GM19468 (cell line): ENCODE results near the gene ADAMTS8.

Experiments used
- ATAC-seq: cut with Tn5 transposase; IDR thresholded peaks from one replicate; pipeline ENCODE4 v1.9.1; 2021; ENCODE audit warnings: mild to moderate bottlenecking, moderate library complexity, moderate number of reproducible peaks; ENCODE audit not compliant: unreplicated experiment; ENCODE audit errors: extremely low read depth

The ADAMTS8 gene

DNA sequence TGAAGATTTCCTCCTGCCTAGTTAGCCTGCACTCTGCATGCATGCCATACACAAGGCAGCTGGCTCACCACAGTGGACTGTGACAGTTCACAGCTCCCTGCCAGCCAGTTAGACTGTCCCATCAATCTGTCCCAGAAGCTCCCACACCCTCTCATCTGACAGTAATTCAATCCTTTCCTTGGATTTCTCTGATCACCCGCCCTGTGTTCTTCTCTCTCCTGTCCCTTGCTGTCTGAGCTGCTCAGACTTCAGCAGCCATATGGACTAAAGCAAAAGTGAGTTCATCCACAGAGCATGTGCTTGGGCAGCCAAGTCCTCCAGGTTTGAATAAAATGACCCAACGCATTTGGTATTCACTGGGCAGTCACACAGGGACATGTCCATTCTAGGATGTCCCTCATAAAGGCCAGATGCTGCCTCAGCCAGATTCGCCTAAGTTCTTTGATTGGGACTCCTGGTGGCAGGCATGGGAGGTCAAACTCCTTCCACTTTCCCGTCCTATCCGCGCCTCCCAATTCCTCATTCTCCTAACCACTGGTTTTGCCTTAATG is 59.2 kb downstream of the ADAMTS8 start:
- no peak for ATAC-seq

GRCh38 chr11:130359419-130359818 is 69.0 kb downstream of the ADAMTS8 start:
- no peak for ATAC-seq

- ATAC-seq = no peak
Observed at GRCh38 chr11:130358398-130358797, 70.0 kb downstream of the ADAMTS8 start.
